Skeletal muscle satellite cell (primary cell): Measurements from ENCODE around the gene LGALSL.

Source experiments
- H3K27me3 ChIP-seq: 2 replicates; pipeline ENCODE4 v1.7.0; 2013; ENCODE audit warnings: low read length; ENCODE audit not compliant: control insufficient read depth, insufficient read depth
- H3K36me3 ChIP-seq: 2 replicates; pipeline ENCODE4 v1.7.0; 2013; ENCODE audit warnings: mild to moderate bottlenecking, control low read depth, low read length; ENCODE audit not compliant: insufficient read depth
- H3K4me1 ChIP-seq: 2 replicates; pipeline ENCODE4 v1.7.0; 2013; ENCODE audit warnings: low read length; ENCODE audit not compliant: control insufficient read depth, insufficient read depth
- H3K4me2 ChIP-seq: 2 replicates; pipeline ENCODE4 v1.7.0; 2013; ENCODE audit warnings: mild to moderate bottlenecking, low read length
- H3K4me3 ChIP-seq: 2 replicates; pipeline ENCODE4 v1.7.0; 2013; ENCODE audit warnings: low read length
- H3K9ac ChIP-seq: 2 replicates; pipeline ENCODE4 v1.7.0; 2013; ENCODE audit warnings: mild to moderate bottlenecking, low read depth, low read length, moderate library complexity
- H3K9me3 ChIP-seq: replicated peaks from 2 replicates; pipeline ENCODE4 v1.7.0; 2013; ENCODE audit warnings: mild to moderate bottlenecking, control low read depth, low read length

LGALSL gene

DNA sequence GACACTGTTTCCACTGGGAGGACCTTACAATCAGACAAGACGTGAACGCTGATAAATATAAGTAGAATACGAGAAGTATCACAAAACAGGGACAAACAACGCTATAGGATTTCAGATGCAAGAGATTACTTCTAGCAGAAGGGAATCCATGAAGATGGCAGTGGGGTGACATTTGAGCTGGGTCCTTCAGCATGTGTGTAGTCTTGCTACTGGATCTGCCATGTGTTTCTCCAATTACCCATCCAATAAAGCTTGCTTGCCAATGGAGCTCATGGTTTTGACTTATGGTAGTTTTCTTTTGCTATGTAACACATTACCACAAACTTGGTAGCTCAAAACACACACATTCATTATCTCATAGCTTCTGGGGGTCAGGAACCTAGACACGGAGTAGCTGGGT is 32.8 kb upstream of the LGALSL start:
- Histone ChIP-seq H3K4me3 (no peak overlapping the region), H3K9ac (no peak overlapping the region), H3K9me3 (no peaks in the 10 kb centered on the region), H3K4me2 (no peak overlapping the region), H3K4me1 (no peaks in the 10 kb centered on the region), H3K27me3 (peaks cover 40% of the 10 kb centered on the region), H3K36me3 (no peaks in the 10 kb centered on the region)

GRCh38 chr2:64422466-64422865 is 31.5 kb upstream of the LGALSL start:
- Histone ChIP-seq H3K4me2 (no peak overlapping the region), H3K36me3 (no peaks in the 10 kb centered on the region), H3K9ac (no peak overlapping the region), H3K27me3 (peaks cover 33% of the 10 kb centered on the region), H3K4me3 (no peak overlapping the region), H3K9me3 (no peaks in the 10 kb centered on the region), H3K4me1 (peaks cover 2% of the 10 kb centered on the region)

- H3K4me2 ChIP-seq: no peak overlapping the region
- H3K36me3 ChIP-seq: no peaks in the 10 kb centered on the region
- H3K9me3 ChIP-seq: no peaks in the 10 kb centered on the region
- peaks cover 2% of the 10 kb centered on the region for H3K4me1 ChIP-seq
- no peak overlapping the region for H3K9ac ChIP-seq
- H3K4me3 ChIP-seq: no peak overlapping the region
- peaks cover 31% of the 10 kb centered on the region for H3K27me3 ChIP-seq
Measured at GRCh38 chr2:64423303-64423702, 30.7 kb upstream of the LGALSL start.

GRCh38 chr2:64424416-64424987 is 29.5 kb upstream of the LGALSL start:
- H3K9ac ChIP-seq: no peak overlapping the region
- H3K9me3 ChIP-seq: no peaks in the 10 kb centered on the region
- peaks cover 37% of the 10 kb centered on the region for H3K27me3 ChIP-seq
- H3K36me3 ChIP-seq: no peaks in the 10 kb centered on the region
- H3K4me3 ChIP-seq: no peak overlapping the region
- peaks cover 2% of the 10 kb centered on the region for H3K4me1 ChIP-seq
- no peak overlapping the region for H3K4me2 ChIP-seq

- Histone ChIP-seq H3K4me3 (no peak overlapping the region), H3K4me1 (peaks cover 2% of the 10 kb centered on the region), H3K36me3 (no peaks in the 10 kb centered on the region), H3K4me2 (no peak overlapping the region), H3K27me3 (peaks cover 36% of the 10 kb centered on the region), H3K9me3 (no peaks in the 10 kb centered on the region), H3K9ac (no peak overlapping the region)
Measured at GRCh38 chr2:64426183-64426952, 27.6 kb upstream of the LGALSL start.

DNA sequence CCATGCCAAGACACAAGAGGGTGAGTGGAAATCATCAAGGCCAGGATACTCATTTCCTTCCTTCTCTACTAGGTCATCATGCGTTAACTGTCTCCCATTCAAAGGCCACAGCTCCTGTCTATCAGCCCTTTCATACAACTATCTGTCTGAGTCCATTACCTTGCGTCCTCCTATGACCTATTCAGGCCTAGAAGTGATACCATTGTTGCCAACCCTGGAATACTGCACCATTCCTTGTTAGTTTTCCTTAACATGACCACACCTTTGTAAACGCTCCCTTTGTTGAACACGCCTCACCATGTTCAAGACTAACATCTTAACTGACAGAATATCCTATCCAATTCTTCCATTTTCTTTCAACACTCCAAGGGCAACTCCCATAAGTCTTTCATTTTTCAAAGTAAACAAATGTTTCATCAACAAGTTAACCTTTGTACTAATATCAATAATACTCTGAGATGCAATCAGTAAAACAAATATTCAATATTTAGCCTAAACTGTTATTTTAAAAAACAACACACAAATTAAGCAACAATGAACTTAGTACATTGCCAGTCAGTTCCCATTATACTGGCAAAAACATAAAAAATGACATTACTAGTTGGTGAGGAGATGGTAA is 19.8 kb upstream of the LGALSL start:
- no peak overlapping the region for H3K4me3 ChIP-seq
- H3K36me3 ChIP-seq: no peaks in the 10 kb centered on the region
- H3K27me3 ChIP-seq: peaks cover 57% of the 10 kb centered on the region
- no peaks in the 10 kb centered on the region for H3K9me3 ChIP-seq
- H3K4me1 ChIP-seq: no peaks in the 10 kb centered on the region
- H3K4me2 ChIP-seq: no peak overlapping the region
- no peak overlapping the region for H3K9ac ChIP-seq

DNA sequence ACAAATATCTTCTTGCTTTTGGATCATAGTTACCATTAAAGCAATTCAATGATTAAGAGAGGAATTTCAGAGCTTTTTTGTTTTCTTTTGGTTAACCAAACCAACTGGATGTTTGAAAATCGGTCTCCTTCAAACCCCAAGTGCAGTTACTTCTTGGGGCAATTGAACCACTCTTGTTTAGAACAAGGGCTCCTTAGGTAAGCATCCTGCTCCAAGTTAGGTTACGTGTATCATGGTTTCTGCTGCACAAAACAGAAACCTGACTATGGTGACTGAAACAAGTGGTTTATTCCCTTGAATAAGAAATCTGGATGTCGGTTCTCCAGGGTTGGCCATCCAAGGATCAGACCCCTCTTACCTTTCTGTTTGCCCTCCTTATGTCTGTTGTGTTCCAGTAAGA is 16.1 kb upstream of the LGALSL start:
- no peak overlapping the region for H3K4me2 ChIP-seq
- H3K9me3 ChIP-seq: no peaks in the 10 kb centered on the region
- H3K4me3 ChIP-seq: no peak overlapping the region
- no peaks in the 10 kb centered on the region for H3K36me3 ChIP-seq
- H3K27me3 ChIP-seq: peaks cover 74% of the 10 kb centered on the region
- H3K9ac ChIP-seq: no peak overlapping the region
- no peaks in the 10 kb centered on the region for H3K4me1 ChIP-seq

DNA sequence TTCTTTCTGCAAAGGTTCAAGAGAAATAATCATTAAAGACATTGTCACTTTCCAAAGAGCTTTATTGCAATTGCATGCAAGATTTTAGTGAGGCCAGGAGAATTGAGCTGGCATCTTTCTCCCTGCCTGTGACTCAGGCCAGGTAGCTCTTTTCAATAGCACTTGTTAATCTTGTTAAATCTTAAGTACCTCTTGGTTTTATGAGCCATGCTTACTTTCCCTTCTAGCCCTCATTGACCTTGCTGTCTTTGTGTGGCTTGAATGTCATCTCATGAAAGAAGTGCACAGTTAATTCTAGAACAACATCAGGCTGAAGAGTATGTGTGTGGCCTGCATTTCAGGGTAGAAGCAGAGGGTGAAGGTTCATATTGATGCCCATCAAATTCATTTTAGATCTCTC is 14.8 kb upstream of the LGALSL start:
- Histone ChIP-seq H3K36me3 (no peaks in the 10 kb centered on the region), H3K4me3 (no peak overlapping the region), H3K4me1 (no peaks in the 10 kb centered on the region), H3K4me2 (no peak overlapping the region), H3K9ac (no peak overlapping the region), H3K9me3 (no peaks in the 10 kb centered on the region), H3K27me3 (peaks cover 82% of the 10 kb centered on the region)

DNA sequence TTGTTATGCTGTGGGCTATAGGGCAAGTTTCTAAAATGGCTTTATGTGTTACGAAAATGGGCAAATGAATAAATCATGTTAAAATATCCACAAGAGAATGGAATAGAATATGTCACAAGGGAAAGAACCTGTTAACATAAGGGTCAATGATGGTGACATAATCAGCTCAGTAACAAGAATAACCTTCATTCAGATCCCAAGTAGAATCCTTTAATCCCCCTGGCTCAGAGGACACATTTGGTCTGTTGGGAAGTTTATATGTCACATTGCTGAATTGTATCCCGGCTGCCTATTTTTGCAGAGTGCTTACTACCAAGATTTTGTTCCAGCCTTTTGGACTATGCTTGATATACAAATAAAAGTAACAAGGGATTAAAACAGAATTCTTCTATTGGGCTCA is 13.1 kb upstream of the LGALSL start:
- Histone ChIP-seq H3K9ac (no peak overlapping the region), H3K36me3 (no peaks in the 10 kb centered on the region)

GRCh38 chr2:64442277-64442676 is 11.7 kb upstream of the LGALSL start:
- Histone ChIP-seq H3K9ac (no peak overlapping the region), H3K27me3 (peaks cover 84% of the 10 kb centered on the region), H3K4me1 (no peaks in the 10 kb centered on the region), H3K4me3 (no peak overlapping the region), H3K4me2 (no peak overlapping the region), H3K9me3 (no peaks in the 10 kb centered on the region), H3K36me3 (no peaks in the 10 kb centered on the region)

More for the DNA sequence above, 13.1 kb upstream of the LGALSL start:
- Histone ChIP-seq H3K4me2 (no peak overlapping the region), H3K9me3 (no peaks in the 10 kb centered on the region), H3K4me1 (no peaks in the 10 kb centered on the region), H3K27me3 (peaks cover 87% of the 10 kb centered on the region), H3K4me3 (no peak overlapping the region)

- no peak overlapping the region for H3K9ac ChIP-seq
- H3K36me3 ChIP-seq: no peaks in the 10 kb centered on the region
- no peaks in the 10 kb centered on the region for H3K4me1 ChIP-seq
- peaks cover 86% of the 10 kb centered on the region for H3K27me3 ChIP-seq
- no peaks in the 10 kb centered on the region for H3K9me3 ChIP-seq
- no peak overlapping the region for H3K4me2 ChIP-seq
- no peak overlapping the region for H3K4me3 ChIP-seq
Measured at GRCh38 chr2:64442801-64443429, 11.0 kb upstream of the LGALSL start.
